Loucy (cell line): Measurements from ENCODE around the gene CEP164.

Experiments used
- H2AFZ ChIP-seq: fragments of 200-600 bp; sonication (generic); 2 replicates; pipeline ENCODE4 v1.6.0; 2016; ENCODE audit warnings: antibody characterized with exemption, mild to moderate bottlenecking, low read length, moderate library complexity
- H3F3A ChIP-seq: fragments of 200-600 bp; 2 replicates; pipeline ENCODE4 v1.6.0; 2016; ENCODE audit warnings: antibody characterized with exemption, low read depth, mild to moderate bottlenecking
- H3K27me3 ChIP-seq: fragments of 200-600 bp; sonication (generic); 2 replicates; pipeline ENCODE4 v1.6.1; 2014; ENCODE audit warnings: low read length, mild to moderate bottlenecking; ENCODE audit not compliant: insufficient read depth, poor library complexity, severe bottlenecking
- H3K36me3 ChIP-seq: fragments of 200-600 bp; sonication (generic); 2 replicates; pipeline ENCODE4 v1.6.1; 2016; ENCODE audit warnings: low read length; ENCODE audit not compliant: insufficient read depth
- H3K4me1 ChIP-seq: fragments of 200-600 bp; sonication (generic); 2 replicates; pipeline ENCODE4 v1.5.1; 2014; ENCODE audit warnings: low read length, mild to moderate bottlenecking; ENCODE audit not compliant: insufficient read depth, poor library complexity, severe bottlenecking
- H3K4me2 ChIP-seq: fragments of 200-600 bp; sonication (generic); 2 replicates; pipeline ENCODE4 v1.6.0; 2014; ENCODE audit warnings: antibody characterized with exemption, low read length, low read depth, mild to moderate bottlenecking; ENCODE audit not compliant: poor library complexity, severe bottlenecking
- H3K4me3 ChIP-seq: fragments of 200-600 bp; sonication (generic); 2 replicates; pipeline ENCODE4 v1.5.1; 2014; ENCODE audit warnings: low read length, mild to moderate bottlenecking, mixed read lengths; ENCODE audit not compliant: poor library complexity, severe bottlenecking
- H3K79me2 ChIP-seq: fragments of 200-600 bp; sonication (generic); 2 replicates; pipeline ENCODE4 v1.6.1; 2014; ENCODE audit warnings: low read length; ENCODE audit not compliant: insufficient read depth
- H3K9ac ChIP-seq: fragments of 200-600 bp; sonication (generic); 2 replicates; pipeline ENCODE4 v1.6.0; 2014; ENCODE audit warnings: mild to moderate bottlenecking, low read depth, low read length, moderate library complexity; ENCODE audit not compliant: poor library complexity, severe bottlenecking
- H3K9me2 ChIP-seq: fragments of 200-600 bp; sonication (generic); replicated peaks from 2 replicates; pipeline ENCODE4 v1.6.1; 2016; ENCODE audit warnings: low read depth, low read length, mixed read lengths
- H3K9me3 ChIP-seq: fragments of 200-600 bp; sonication (generic); 2 replicates; pipeline ENCODE4 v1.6.1; 2014; ENCODE audit warnings: mild to moderate bottlenecking, antibody characterized with exemption, low read length, low read depth; ENCODE audit not compliant: insufficient read depth
- H4K20me1 ChIP-seq: fragments of 200-600 bp; sonication (generic); 2 replicates; pipeline ENCODE4 v1.6.0; 2014; ENCODE audit warnings: antibody characterized with exemption, low read length, mild to moderate bottlenecking; ENCODE audit not compliant: insufficient read depth, poor library complexity, severe bottlenecking
- CTCF ChIP-seq: fragments of 200-600 bp; sonication (generic); conservative IDR thresholded peaks from 2 replicates; pipeline ENCODE4 v1.5.1; 2014; ENCODE audit warnings: mild to moderate bottlenecking, antibody characterized with exemption, low read length
- EZH2phosphoT487 ChIP-seq: fragments of 200-600 bp; IDR thresholded peaks from 2 replicates; pipeline ENCODE4 v1.6.1; 2018; ENCODE audit warnings: antibody characterized with exemption, mild to moderate bottlenecking, moderate library complexity, borderline replicate concordance

The CEP164 gene

GRCh38 chr11:117435326-117435725 is 107.7 kb downstream of the CEP164 start:
- Histone ChIP-seq H3K27me3 (no peaks in the 10 kb centered on the region), H3K4me2 (no peak overlapping the region), H3K79me2 (no peaks in the 10 kb centered on the region), H3K36me3 (no peaks in the 10 kb centered on the region), H4K20me1 (no peaks in the 10 kb centered on the region), H3K4me1 (no peaks in the 10 kb centered on the region), H3K4me3 (no peak overlapping the region), H2AFZ (no peak overlapping the region), H3F3A (no peaks in the 10 kb centered on the region), H3K9me2 (no peaks in the 10 kb centered on the region), H3K9me3 (no peaks in the 10 kb centered on the region), H3K9ac (no peak overlapping the region)
- no peak for TF ChIP-seq CTCF
- TF ChIP-seq EZH2phosphoT487 = no peak

- no peaks in the 10 kb centered on the region for H3K9me2 ChIP-seq
- no peak overlapping the region for H3K4me2 ChIP-seq
- no peak overlapping the region for H2AFZ ChIP-seq
- H3K9me3 ChIP-seq = no peaks in the 10 kb centered on the region
- H3K4me1 ChIP-seq = no peaks in the 10 kb centered on the region
- no peaks in the 10 kb centered on the region for H3K36me3 ChIP-seq
- no peak overlapping the region for H3K4me3 ChIP-seq
- no peaks in the 10 kb centered on the region for H3K27me3 ChIP-seq
- no peak overlapping the region for H3K9ac ChIP-seq
- TF ChIP-seq EZH2phosphoT487 = no peak
- no peak for TF ChIP-seq CTCF
- no peaks in the 10 kb centered on the region for H4K20me1 ChIP-seq
- no peaks in the 10 kb centered on the region for H3K79me2 ChIP-seq
- H3F3A ChIP-seq = no peaks in the 10 kb centered on the region
Measured at GRCh38 chr11:117437041-117437790, 109.6 kb downstream of the CEP164 start.

GRCh38 chr11:117437791-117438130 is 110.1 kb downstream of the CEP164 start:
- Histone ChIP-seq H3K4me1 (no peaks in the 10 kb centered on the region), H3K27me3 (no peaks in the 10 kb centered on the region), H4K20me1 (no peaks in the 10 kb centered on the region)

More at GRCh38 chr11:117437791-117438130, 110.1 kb downstream of the CEP164 start:
- no peak overlapping the region for H3K4me2 ChIP-seq
- H3K9me3 ChIP-seq = no peaks in the 10 kb centered on the region
- no peaks in the 10 kb centered on the region for H3F3A ChIP-seq
- H3K9me2 ChIP-seq = no peaks in the 10 kb centered on the region
- H3K79me2 ChIP-seq = no peaks in the 10 kb centered on the region
- H2AFZ ChIP-seq = no peak overlapping the region
- H3K4me3 ChIP-seq = no peak overlapping the region
- no peak overlapping the region for H3K9ac ChIP-seq
- TF ChIP-seq EZH2phosphoT487 = no peak
- TF ChIP-seq CTCF = no peak
- H3K36me3 ChIP-seq = no peaks in the 10 kb centered on the region
